ENCODE results near the gene ADCY3.

- TF ChIP-seq CTCF (IDR thresholded peaks at IDR 0.05) (no peak), POLR2A (IDR thresholded peaks at IDR 0.05) (no peak)
These were observed 41.9 kb upstream of the ADCY3 start for GRCh38 chr2:24961903-24962302.

Measured in adrenal gland (tissue), 5 donors.